Measurements from ENCODE around the gene PPARG. TPM values are rescaled to one million over a fixed set of nuclear protein-coding genes. Genes with fewer than 3 reads are reported as not detected.
"Not testable (repeated sequence)": the region's sequence is repeated elsewhere in the genome, so short reads cannot be mapped to it uniquely, and the experiment has no call there.

PPARG gene
- total RNA-seq, 1 experiment from 2014 or later = 7.1 TPM

- Mint-ChIP-seq H3K36me3 (ENCODE audit: insufficient read depth, unreplicated experiment) (no peaks in the 10 kb centered on the region), H3K27ac (ENCODE audit: low read depth, unreplicated experiment) (no peak overlapping the region), H3K4me3 (ENCODE audit: unreplicated experiment) (no peak overlapping the region), H3K4me1 (ENCODE audit: insufficient read depth, unreplicated experiment) (peaks cover 14% of the 10 kb centered on the region), H3K9me3 (ENCODE audit: unreplicated experiment) (no peaks in the 10 kb centered on the region), H3K27me3 (ENCODE audit: insufficient read depth, unreplicated experiment) (no peaks in the 10 kb centered on the region)
- TF ChIP-seq CTCF (IDR thresholded peaks at IDR 0.05; ENCODE audit: unreplicated experiment) = no peak
- ChIA-PET POLR2A (no interaction called here), CTCF (no interaction called here)
- intact Hi-C loops (cut with micrococcal nuclease) = no loop called here
- BruUV-seq (replicated peaks) = no TSS peak
- no peak for DNase-seq (ENCODE audit: unreplicated experiment)
Observed at GRCh38 chr3:12445523-12446240, 156.8 kb downstream of the PPARG start.

- H3K4me1 Mint-ChIP-seq (ENCODE audit: insufficient read depth, unreplicated experiment) = peaks cover 14% of the 10 kb centered on the region
- no peak overlapping the region for H3K27ac Mint-ChIP-seq (ENCODE audit: low read depth, unreplicated experiment)
- POLR2A ChIA-PET = interaction anchor here (0.6 kb wide), 1 partner anchor 570 kb away, joined by 4 read pairs; no protein-coding TSS in a partner anchor
- no TSS peak for BruUV-seq (replicated peaks)
- H3K9me3 Mint-ChIP-seq (ENCODE audit: unreplicated experiment) = no peaks in the 10 kb centered on the region
- no peaks in the 10 kb centered on the region for H3K36me3 Mint-ChIP-seq (ENCODE audit: insufficient read depth, unreplicated experiment)
- intact Hi-C loops (cut with micrococcal nuclease) = no loop called here
- no peak for TF ChIP-seq CTCF (IDR thresholded peaks at IDR 0.05; ENCODE audit: unreplicated experiment)
- no peak for DNase-seq (ENCODE audit: unreplicated experiment)
- H3K27me3 Mint-ChIP-seq (ENCODE audit: insufficient read depth, unreplicated experiment) = no peaks in the 10 kb centered on the region
- H3K4me3 Mint-ChIP-seq (ENCODE audit: unreplicated experiment) = no peak overlapping the region
- CTCF ChIA-PET = no interaction called here
Observed at GRCh38 chr3:12446298-12446697, 157.4 kb downstream of the PPARG start.

- ChIA-PET POLR2A (interaction anchor here (0.6 kb wide), 1 partner anchor 570 kb away, joined by 4 read pairs; no protein-coding TSS in a partner anchor), CTCF (no interaction called here)
- Mint-ChIP-seq H3K9me3 (ENCODE audit: unreplicated experiment) (no peaks in the 10 kb centered on the region), H3K4me1 (ENCODE audit: insufficient read depth, unreplicated experiment) (peaks cover 14% of the 10 kb centered on the region), H3K27ac (ENCODE audit: low read depth, unreplicated experiment) (no peak overlapping the region), H3K36me3 (ENCODE audit: insufficient read depth, unreplicated experiment) (no peaks in the 10 kb centered on the region), H3K4me3 (ENCODE audit: unreplicated experiment) (no peak overlapping the region), H3K27me3 (ENCODE audit: insufficient read depth, unreplicated experiment) (no peaks in the 10 kb centered on the region)
- no TSS peak for BruUV-seq (replicated peaks)
- intact Hi-C loops (cut with micrococcal nuclease) = no loop called here
- no peak for TF ChIP-seq CTCF (IDR thresholded peaks at IDR 0.05; ENCODE audit: unreplicated experiment)
- DNase-seq (ENCODE audit: unreplicated experiment) = no peak
Observed at GRCh38 chr3:12447075-12447474, 158.2 kb downstream of the PPARG start.

- POLR2A ChIA-PET; BruUV-seq (replicated peaks); H3K36me3 Mint-ChIP-seq (ENCODE audit: insufficient read depth, unreplicated experiment); H3K27ac Mint-ChIP-seq (ENCODE audit: low read depth, unreplicated experiment); H3K27me3 Mint-ChIP-seq (ENCODE audit: insufficient read depth, unreplicated experiment); CTCF ChIA-PET; intact Hi-C loops (cut with micrococcal nuclease); H3K9me3 Mint-ChIP-seq (ENCODE audit: unreplicated experiment); DNase-seq (ENCODE audit: unreplicated experiment); H3K4me3 Mint-ChIP-seq (ENCODE audit: unreplicated experiment): not testable (repeated sequence)
- peaks cover 14% of the 10 kb centered on the region for H3K4me1 Mint-ChIP-seq (ENCODE audit: insufficient read depth, unreplicated experiment)
Observed at GRCh38 chr3:12448404-12449202, 159.7 kb downstream of the PPARG start.

Measured in MCF 10A (cell line).